WTC11 (cell line): ENCODE measurements around the gene WDR75. TPM values are rescaled to one million over a fixed set of nuclear protein-coding genes. Genes with fewer than 3 reads are reported as not detected.

Experiments
- ATAC-seq: fragments of 200-7000 bp; cut with Tn5 transposase; 2 replicates; pipeline ENCODE4 v1.10.0; 2021; ENCODE audit warnings: mild to moderate bottlenecking, moderate library complexity
- CTCF ChIA-PET: fragments of 300-600 bp; sonication (Branson Sonifier 250); formaldehyde crosslinking; loops from one replicate; lab custom pipeline; 2021; ENCODE audit warnings: antibody characterized with exemption; lab: Charles Lee
- POLR2A ChIA-PET: fragments of 350-600 bp; sonication (Branson Sonifier 250); formaldehyde crosslinking; loops from one replicate; lab custom pipeline; 2021; ENCODE audit warnings: antibody characterized with exemption; lab: Charles Lee
- DNase-seq: peaks from one replicate; pipeline ENCODE4 v3.0.0; 2021; ENCODE audit warnings: low spot score
- H3K27ac Mint-ChIP-seq: 2 replicates; pipeline ENCODE4 v1.8.0; 2021; ENCODE audit warnings: mixed read lengths
- H3K27me3 Mint-ChIP-seq: 2 replicates; pipeline ENCODE4 v1.8.0; 2021; ENCODE audit warnings: low read depth, mild to moderate bottlenecking, moderate library complexity, mixed read lengths
- H3K36me3 Mint-ChIP-seq: 2 replicates; pipeline ENCODE4 v1.8.0; 2021; ENCODE audit warnings: mixed read lengths
- H3K4me1 Mint-ChIP-seq: 2 replicates; pipeline ENCODE4 v1.8.0; 2022; ENCODE audit warnings: mixed read lengths
- H3K4me3 Mint-ChIP-seq: 2 replicates; pipeline ENCODE4 v1.8.0; 2021; ENCODE audit warnings: mild to moderate bottlenecking, moderate library complexity, mixed read lengths
- H3K9me3 Mint-ChIP-seq: 2 replicates; pipeline ENCODE4 v1.8.0; 2021; ENCODE audit warnings: mixed read lengths
- AFF4 ChIP-seq: sonication (generic); formaldehyde crosslinking; IDR thresholded peaks from 2 replicates; pipeline ENCODE4 v1.8.1; 2023; ENCODE audit warnings: mild to moderate bottlenecking, missing genetic modification reagents, borderline replicate concordance
- ATF1 ChIP-seq: sonication (generic); formaldehyde crosslinking; IDR thresholded peaks from 2 replicates; pipeline ENCODE4 v1.8.1; 2023; ENCODE audit warnings: mild to moderate bottlenecking, moderate library complexity, missing genetic modification reagents
- CDX4 ChIP-seq: fragments of 250-450 bp; sonication (Bioruptor Pico); IDR thresholded peaks from 2 replicates; pipeline ENCODE4 v1.9.0; 2021; ENCODE audit warnings: moderate library complexity, mild to moderate bottlenecking, inconsistent platforms, borderline replicate concordance
- CTCF ChIP-seq: fragments of 200-600 bp; IDR thresholded peaks from 2 replicates; pipeline ENCODE4 v1.8.0; 2022; ENCODE audit warnings: antibody characterized with exemption
- ELF4 ChIP-seq: sonication (generic); formaldehyde crosslinking; IDR thresholded peaks from 2 replicates; pipeline ENCODE4 v1.8.1; 2022; ENCODE audit warnings: low read depth, mild to moderate bottlenecking, moderate library complexity, missing genetic modification reagents
- ERG ChIP-seq: fragments of 250-450 bp; sonication (Bioruptor Pico); IDR thresholded peaks from 2 replicates; pipeline ENCODE4 v1.8.0; 2021; ENCODE audit warnings: mild to moderate bottlenecking
- GTF2I ChIP-seq: fragments of 250-450 bp; sonication (Bioruptor Pico); conservative IDR thresholded peaks from 2 replicates; pipeline ENCODE4 v1.4.0; 2021; ENCODE audit warnings: mild to moderate bottlenecking
- IRF1 ChIP-seq: sonication (generic); formaldehyde crosslinking; IDR thresholded peaks from 2 replicates; pipeline ENCODE4 v1.8.0; 2023; ENCODE audit warnings: missing genetic modification reagents
- MAX ChIP-seq: sonication (generic); formaldehyde crosslinking; IDR thresholded peaks from 2 replicates; pipeline ENCODE4 v1.8.0; 2022; ENCODE audit warnings: mild to moderate bottlenecking, missing genetic modification reagents
- MLX ChIP-seq: sonication (generic); formaldehyde crosslinking; IDR thresholded peaks from 2 replicates; pipeline ENCODE4 v1.8.1; 2023; ENCODE audit warnings: mild to moderate bottlenecking, missing genetic modification reagents, moderate library complexity
- NR2C2 ChIP-seq: sonication (generic); formaldehyde crosslinking; IDR thresholded peaks from 2 replicates; pipeline ENCODE4 v1.8.0; 2022; ENCODE audit warnings: mild to moderate bottlenecking, missing genetic modification reagents
- NR3C1 ChIP-seq: sonication (generic); formaldehyde crosslinking; conservative IDR thresholded peaks from 2 replicates; pipeline ENCODE4 v1.8.1; 2023; ENCODE audit warnings: low read depth, mild to moderate bottlenecking, missing genetic modification reagents
- OVOL2 ChIP-seq: fragments of 250-450 bp; sonication (Bioruptor Pico); IDR thresholded peaks from 2 replicates; pipeline ENCODE4 v1.9.0; 2021; ENCODE audit warnings: mild to moderate bottlenecking, borderline replicate concordance
- TEAD1 ChIP-seq: sonication (generic); formaldehyde crosslinking; IDR thresholded peaks from 2 replicates; pipeline ENCODE4 v1.8.0; 2022; ENCODE audit warnings: mild to moderate bottlenecking, missing genetic modification reagents
- TEAD4 ChIP-seq: sonication (generic); formaldehyde crosslinking; IDR thresholded peaks from 2 replicates; pipeline ENCODE4 v1.8.0; 2022; ENCODE audit warnings: mild to moderate bottlenecking, missing genetic modification reagents
- ZBTB21 ChIP-seq: sonication (generic); formaldehyde crosslinking; IDR thresholded peaks from 2 replicates; pipeline ENCODE4 v1.8.1; 2023; ENCODE audit warnings: mild to moderate bottlenecking, missing genetic modification reagents, borderline replicate concordance
- ZMAT4 ChIP-seq: fragments of 250-450 bp; sonication (Bioruptor Pico); IDR thresholded peaks from 2 replicates; pipeline ENCODE4 v1.9.0; 2021; ENCODE audit warnings: mild to moderate bottlenecking
- ZNF121 ChIP-seq: sonication (generic); formaldehyde crosslinking; IDR thresholded peaks from 2 replicates; pipeline ENCODE4 v1.8.0; 2023; ENCODE audit warnings: missing genetic modification reagents
- ZNF281 ChIP-seq: sonication (generic); formaldehyde crosslinking; IDR thresholded peaks from 2 replicates; pipeline ENCODE4 v1.8.0; 2023; ENCODE audit warnings: mild to moderate bottlenecking, missing genetic modification reagents
- ZNF416 ChIP-seq: fragments of 250-450 bp; sonication (Bioruptor Pico); IDR thresholded peaks from 2 replicates; pipeline ENCODE4 v1.9.0; 2021; ENCODE audit warnings: mild to moderate bottlenecking, inconsistent platforms
- total RNA-seq: library from RNA; stranded (reverse); gene quantifications from 3 replicates; pipeline ENCODE4 v1.2.3, GENCODE V29; 2021

WDR75 gene
- total RNA-seq, 1 experiment from 2014 or later, result 68.3 TPM

- no peaks in the 10 kb centered on the region for H3K36me3 Mint-ChIP-seq
- H3K27me3 Mint-ChIP-seq, result no peaks in the 10 kb centered on the region
- POLR2A ChIA-PET, result no interaction called here
- ATAC-seq (no peak), DNase-seq (no peak)
- no peak overlapping the region for H3K27ac Mint-ChIP-seq
- H3K4me3 Mint-ChIP-seq, result no peak overlapping the region
- H3K4me1 Mint-ChIP-seq, result peaks cover 17% of the 10 kb centered on the region
- no peaks in the 10 kb centered on the region for H3K9me3 Mint-ChIP-seq
- CTCF ChIA-PET, result interaction anchor here (0.8 to 1.5 kb wide), 3 partner anchors 265 to 424 kb away, joined by 3 to 7 read pairs (median 3); no protein-coding TSS in a partner anchor
- TF ChIP-seq TEAD1 (CRISPR knock-in tag), result no peak
- TF ChIP-seq MLX, result no peak
- TF ChIP-seq NR2C2 (CRISPR knock-in tag), result no peak
- no peak for TF ChIP-seq ERG (CRISPR knock-in tag)
- TF ChIP-seq ZNF121 (CRISPR knock-in tag), result no peak
Measured at GRCh38 chr2:189407281-189408209, 33.7 kb upstream of the WDR75 start.

GRCh38 chr2:189408294-189408693, 33.0 kb upstream of the WDR75 start:
- H3K36me3 Mint-ChIP-seq, result no peaks in the 10 kb centered on the region
- H3K9me3 Mint-ChIP-seq, result no peaks in the 10 kb centered on the region
- no peak for TF ChIP-seq GTF2I (CRISPR knock-in tag)
- no peak for TF ChIP-seq ATF1 (CRISPR knock-in tag)
- TF ChIP-seq ZBTB21 (CRISPR knock-in tag), result no peak
- no peak for TF ChIP-seq IRF1 (CRISPR knock-in tag)
- TF ChIP-seq CTCF, result no peak
- no peak for TF ChIP-seq TEAD1 (CRISPR knock-in tag)
- TF ChIP-seq TEAD4 (CRISPR knock-in tag), result no peak
- no peak for TF ChIP-seq ZNF416 (CRISPR knock-in tag)
- no peak for TF ChIP-seq ZNF281 (CRISPR knock-in tag)
- no peak for TF ChIP-seq NR3C1
- TF ChIP-seq ELF4, result no peak
- no peak for TF ChIP-seq MAX (CRISPR knock-in tag)
- TF ChIP-seq ZMAT4 (CRISPR knock-in tag), result no peak
- TF ChIP-seq CDX4, result no peak
- no peak for TF ChIP-seq AFF4 (CRISPR knock-in tag)
- TF ChIP-seq OVOL2, result no peak
- no peak overlapping the region for H3K27ac Mint-ChIP-seq
- CTCF ChIA-PET, result interaction anchor here (1.3 kb wide), 1 partner anchor 313 kb away, joined by 3 read pairs; no protein-coding TSS in a partner anchor
- H3K4me1 Mint-ChIP-seq, result peaks cover 17% of the 10 kb centered on the region
- POLR2A ChIA-PET, result no interaction called here
- H3K4me3 Mint-ChIP-seq, result no peak overlapping the region
- no peak for ATAC-seq
- no peaks in the 10 kb centered on the region for H3K27me3 Mint-ChIP-seq
- DNase-seq, result no peak
